Natural killer cell (primary cell): ENCODE data around the gene PI4K2A. TPM values are rescaled to one million over a fixed set of nuclear protein-coding genes. Genes with fewer than 3 reads are reported as not detected.

Experiments
- ATAC-seq, 3 donors: fragments of 150-1000 bp in 2 of 3; fragments of 200-7000 bp in 1 of 3; cut with Tn5 transposase; 1 replicate in 1 of 3; 2 replicates in 2 of 3; pipeline ENCODE4 v1.10.0; 2021; ENCODE audit warnings: mild to moderate bottlenecking in 2 of 3, moderate library complexity in 2 of 3
- DNase-seq, 2 donors: peaks; one replicate each; pipeline versions ENCODE4 v3.0.0 to v3.0.0-alpha.2; 2013 to 2021; ENCODE audit warnings: mixed read lengths in 1 of 2
- H3K27ac ChIP-seq: one replicate; pipeline ENCODE4 v1.5.1; 2013; ENCODE audit warnings: mild to moderate bottlenecking, low read length
- H3K27me3 ChIP-seq: one replicate; pipeline ENCODE4 v1.6.1; 2013; ENCODE audit warnings: low read length; ENCODE audit not compliant: control insufficient read depth, insufficient read depth
- H3K36me3 ChIP-seq: one replicate; pipeline ENCODE4 v1.6.1; 2013; ENCODE audit warnings: low read length; ENCODE audit not compliant: control insufficient read depth, insufficient read depth
- H3K4me1 ChIP-seq: one replicate; pipeline ENCODE4 v1.6.1; 2013; ENCODE audit warnings: low read length; ENCODE audit not compliant: control insufficient read depth, insufficient read depth
- H3K4me3 ChIP-seq: one replicate; pipeline ENCODE4 v1.5.1; 2013; ENCODE audit warnings: low read length
- H3K9me3 ChIP-seq: one replicate; pipeline ENCODE4 v1.6.1; 2013; ENCODE audit warnings: low read length; ENCODE audit not compliant: control insufficient read depth, insufficient read depth
- H3K27ac Mint-ChIP-seq, 2 donors: one replicate each; pipeline ENCODE4 v1.8.0; 2022; ENCODE audit warnings: mild to moderate bottlenecking in 2 of 2, mixed read lengths in 2 of 2, moderate library complexity in 1 of 2
- H3K27me3 Mint-ChIP-seq, 2 donors: one replicate each; pipeline ENCODE4 v1.8.0; 2022; ENCODE audit warnings: low read depth in 2 of 2, mixed read lengths in 2 of 2
- H3K36me3 Mint-ChIP-seq: one replicate; pipeline ENCODE4 v1.8.0; 2022; ENCODE audit warnings: mixed read lengths
- H3K4me1 Mint-ChIP-seq, 2 donors: one replicate each; pipeline ENCODE4 v1.8.0; 2022; ENCODE audit warnings: mixed read lengths in 2 of 2
- H3K4me3 Mint-ChIP-seq: one replicate; pipeline ENCODE4 v1.8.0; 2022; ENCODE audit warnings: mild to moderate bottlenecking, moderate library complexity, mixed read lengths
- H3K9me3 Mint-ChIP-seq, 2 donors: one replicate each; pipeline ENCODE4 v1.8.0; 2022; ENCODE audit warnings: mixed read lengths in 2 of 2
- CTCF ChIP-seq: fragments of 200-600 bp; IDR thresholded peaks from one replicate; pipeline ENCODE4 v1.8.0; 2022; ENCODE audit warnings: antibody characterized with exemption
- WGBS: methylation state at CpG from one replicate; pipeline ENCODE4 v1.1.7; 2013; ENCODE audit warnings: missing lambda C conversion rate; ENCODE audit not compliant: insufficient coverage; 5-methylcytosine and 5-hydroxymethylcytosine counted together
- intact Hi-C: fragments of 100-400 bp; cut with micrococcal nuclease; formaldehyde crosslinking; loops from one replicate; pipeline ENCODE4 v1.14.2; 2022
- total RNA-seq, 4 donors: library from RNA; stranded (reverse); fragments of 120-200 nt in 1 of 4; gene quantifications; one replicate each; pipeline versions ENCODE4 v1.2.3 to v1.2.4, GENCODE V29; 2013 to 2022

The PI4K2A gene
- total RNA-seq, 3 donors from 2014 or later (not counting 1 experiment from before 2014, with no cell fraction given) = 41.3 to 66.1 (median 60.0) TPM

GRCh38 chr10:97686962-97687784 is 46.7 kb downstream of the PI4K2A start, which contains the start of gene AVPI1:
TSS of gene AVPI1 (minus strand) at chr10:97687241. CDS start at chr10:97679905, 7,336 bp downstream.
- no peak for TF ChIP-seq CTCF

GRCh38 chr10:97687785-97688781 is 47.6 kb downstream of the PI4K2A start:
- peak overlapping the region; percentile 56 for H3K27ac ChIP-seq
- WGBS = 81% methylated on average over 13 of the region's 14 CpGs
- no peak for TF ChIP-seq CTCF
- no peaks in the 10 kb centered on the region for H3K9me3 ChIP-seq
- Mint-ChIP-seq H3K4me1 (peaks cover 9 to 18% of the 10 kb centered on the region in 2 donors), H3K36me3 (no peaks in the 10 kb centered on the region), H3K27ac (peak overlapping the region; percentile 76 to 80), H3K27me3 (no peaks in the 10 kb centered on the region), H3K4me3 (peak overlapping the region; percentile 78), H3K9me3 (no peaks in the 10 kb centered on the region)
- intact Hi-C loops = loop anchor here (2.0 kb wide), 3 partner anchors 39 to 49 kb away; partner anchors contain the start of genes PI4K2A and ZFYVE27
- H3K4me3 ChIP-seq = peak overlapping the region; percentile 46
- ATAC-seq (no peak), DNase-seq (no peak)
- no peaks in the 10 kb centered on the region for H3K36me3 ChIP-seq
- H3K27me3 ChIP-seq = no peaks in the 10 kb centered on the region
- H3K4me1 ChIP-seq = peaks cover 21% of the 10 kb centered on the region

More at GRCh38 chr10:97686962-97687784, 46.7 kb downstream of the PI4K2A start, which contains the start of gene AVPI1:
- WGBS = under 1% methylated on average over 78 of the region's 78 CpGs
- H3K4me1 ChIP-seq = peaks cover 21% of the 10 kb centered on the region
- no peaks in the 10 kb centered on the region for H3K36me3 ChIP-seq
- DNase-seq = peak; percentile 94 to 98
- H3K27me3 Mint-ChIP-seq = no peaks in the 10 kb centered on the region
- H3K4me1 Mint-ChIP-seq = peaks cover 9 to 18% of the 10 kb centered on the region in 2 donors
- H3K9me3 Mint-ChIP-seq = no peaks in the 10 kb centered on the region
- H3K9me3 ChIP-seq = no peaks in the 10 kb centered on the region
- peak; percentile 92 to 98 (median 93) for ATAC-seq
- no peaks in the 10 kb centered on the region for H3K36me3 Mint-ChIP-seq
- H3K27ac ChIP-seq = peak within 1 kb of the TSS; percentile 65
- peak within 1 kb of the TSS; percentile 85 for H3K4me3 Mint-ChIP-seq
- H3K27me3 ChIP-seq = no peaks in the 10 kb centered on the region
- intact Hi-C loops = loop anchor here (2.0 kb wide), 3 partner anchors 38 to 50 kb away; partner anchors contain the start of genes PI4K2A and ZFYVE27
- H3K27ac Mint-ChIP-seq = peak within 1 kb of the TSS; percentile 76 to 80
- H3K4me3 ChIP-seq = peak within 1 kb of the TSS; percentile 80

DNA sequence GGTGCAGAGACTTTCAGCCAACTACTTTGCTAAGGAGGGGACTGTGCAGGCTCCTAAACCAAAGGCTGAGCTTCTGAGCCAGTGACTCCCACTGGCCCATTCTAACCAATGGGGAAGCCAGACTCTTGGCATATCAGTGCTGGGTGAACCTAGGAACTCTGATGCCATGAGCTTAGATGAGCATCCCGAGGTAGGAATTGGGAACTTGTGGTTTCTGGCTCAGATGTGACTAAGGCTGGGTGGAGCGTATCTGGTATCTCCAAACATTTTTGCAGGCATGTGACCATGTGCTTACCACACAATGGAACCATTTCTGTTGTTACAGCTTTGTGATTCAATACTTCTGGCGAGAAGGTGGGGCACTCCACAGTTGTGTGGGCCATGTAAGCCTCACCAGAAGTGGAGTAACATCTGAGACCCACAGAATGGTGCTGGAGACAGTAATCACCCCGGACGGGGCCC is 49.1 kb downstream of the PI4K2A start:
- Mint-ChIP-seq H3K4me1 (peaks cover 9 to 18% of the 10 kb centered on the region in 2 donors), H3K27ac (no peak overlapping the region), H3K9me3 (no peaks in the 10 kb centered on the region), H3K4me3 (no peak overlapping the region), H3K27me3 (no peaks in the 10 kb centered on the region), H3K36me3 (no peaks in the 10 kb centered on the region)
- peaks cover 15% of the 10 kb centered on the region for H3K4me1 ChIP-seq
- intact Hi-C loops = no loop called here
- 86% methylated on average over 5 of the region's 5 CpGs for WGBS
- H3K27me3 ChIP-seq = no peaks in the 10 kb centered on the region
- DNase-seq (no peak), ATAC-seq (no peak)
- H3K36me3 ChIP-seq = no peaks in the 10 kb centered on the region
- H3K27ac ChIP-seq = no peak overlapping the region
- no peaks in the 10 kb centered on the region for H3K9me3 ChIP-seq
- no peak for TF ChIP-seq CTCF
- H3K4me3 ChIP-seq = no peak overlapping the region
